ENCODE measurements around the gene TAF1L. TPM values are rescaled to one million over a fixed set of nuclear protein-coding genes. Genes with fewer than 3 reads are reported as not detected.

The TAF1L gene
- not detected in 2 replicates for total RNA-seq

GRCh38 chr9:32635362-32635761 lies at the start of gene TAF1L:
Gene TAF1L (minus strand): TSS chr9:32635669. CDS start chr9:32635579, 90 bp downstream.

Other genes starting within 250 kb of the TAF1L start
- gene RIGI, start 109.5 kb downstream of the TAF1L start, total RNA-seq = 1.5 and 2.4 TPM in 2 replicates
- gene SMIM27, start 83.3 kb downstream of the TAF1L start, total RNA-seq = 2.7 and 5.9 TPM in 2 replicates
- 21.2 and 25.1 TPM in 2 replicates for gene TOPORS, start 83.1 kb downstream of the TAF1L start, total RNA-seq
- gene NDUFB6, start 62.5 kb downstream of the TAF1L start, total RNA-seq = 13.0 and 48.9 TPM in 2 replicates
- not detected in 2 replicates for gene TMEM215, start 147.9 kb upstream of the TAF1L start, total RNA-seq

All from placental epithelial cell (primary cell).